Breast epithelium (tissue), 4 donors: Measurements from ENCODE around the gene SOCS7. TPM values are rescaled to one million over a fixed set of nuclear protein-coding genes. Genes with fewer than 3 reads are reported as not detected.

ENCODE experiments used
- DNase-seq, 2 donors: peaks; one replicate each; pipeline ENCODE4 v3.0.0-alpha.2; 2019; ENCODE audit warnings: low spot score in 2 of 2
- H3K27ac ChIP-seq, 2 donors: fragments of 200-600 bp; sonication (generic) in 1 of 2; one replicate each; pipeline ENCODE4 v1.5.1; 2016 to 2019; ENCODE audit warnings: mild to moderate bottlenecking in 1 of 2
- H3K27me3 ChIP-seq, 2 donors: fragments of 200-600 bp; sonication (generic) in 1 of 2; one replicate each; pipeline versions ENCODE4 v1.5.1 to v1.6.0; 2017 to 2019; ENCODE audit warnings: control low read depth in 1 of 2, mild to moderate bottlenecking in 1 of 2
- H3K36me3 ChIP-seq: fragments of 200-600 bp; one replicate; pipeline ENCODE4 v1.5.1; 2019
- H3K4me1 ChIP-seq, 2 donors: fragments of 200-600 bp; sonication (generic); one replicate each; pipeline ENCODE4 v1.5.1; 2016 to 2019; ENCODE audit warnings: control low read depth in 1 of 2
- H3K4me3 ChIP-seq, 3 donors: fragments of 200-600 bp; sonication (generic); 1 replicate in 2 of 3; 2 replicates in 1 of 3; pipeline ENCODE4 v1.5.1; 2016 to 2019; ENCODE audit warnings: mild to moderate bottlenecking in 3 of 3, moderate library complexity in 2 of 3
- H3K9me3 ChIP-seq, 2 donors: fragments of 200-600 bp; sonication (generic) in 1 of 2; one replicate each; pipeline ENCODE4 v1.5.1; 2016 to 2019; ENCODE audit warnings: control low read depth in 1 of 2
- POLR2A ChIP-seq: fragments of 450-650 bp; IDR thresholded peaks from one replicate; pipeline ENCODE4 v1.6.1; 2016; ENCODE audit warnings: antibody characterized with exemption, mild to moderate bottlenecking, moderate library complexity
- POLR2AphosphoS5 ChIP-seq, 3 donors: sonication (generic); formaldehyde crosslinking; IDR thresholded peaks; one replicate each; pipeline ENCODE4 v1.6.1; 2017; ENCODE audit warnings: antibody characterized with exemption in 3 of 3
- intact Hi-C: fragments of 100-400 bp; cut with DNase I; formaldehyde crosslinking; loops from one replicate; pipeline ENCODE4 v1.15.1; 2023; ENCODE audit warnings: low total_unique reads
- total RNA-seq, 3 donors: library from RNA; depleted of rRNA; stranded (reverse); fragments of >200 nt; gene quantifications; one replicate each; pipeline ENCODE4 v1.1.0, GENCODE V29; 2016
- TF ChIP-seq, protein P1 (sequence below), 3 donors: fragments of 450-650 bp; IDR thresholded peaks; one replicate each; pipeline ENCODE4 v1.5.1; 2016 to 2017; ENCODE audit warnings: antibody characterized with exemption in 3 of 3, mild to moderate bottlenecking in 3 of 3, moderate library complexity in 3 of 3

SOCS7 gene
- total RNA-seq, 3 donors from 2014 or later, result 9.9 to 24.0 (median 14.7) TPM

- H3K4me3 ChIP-seq, result peak overlapping the region in 2 of 3 donors; percentile 4 to 54
- no peaks in the 10 kb centered on the region for H3K36me3 ChIP-seq
- TF ChIP-seq POLR2AphosphoS5 (IDR thresholded peaks at IDR 0.05), result peak in 1 of 3 donors; percentile 56
- TF ChIP-seq, protein P1, sequence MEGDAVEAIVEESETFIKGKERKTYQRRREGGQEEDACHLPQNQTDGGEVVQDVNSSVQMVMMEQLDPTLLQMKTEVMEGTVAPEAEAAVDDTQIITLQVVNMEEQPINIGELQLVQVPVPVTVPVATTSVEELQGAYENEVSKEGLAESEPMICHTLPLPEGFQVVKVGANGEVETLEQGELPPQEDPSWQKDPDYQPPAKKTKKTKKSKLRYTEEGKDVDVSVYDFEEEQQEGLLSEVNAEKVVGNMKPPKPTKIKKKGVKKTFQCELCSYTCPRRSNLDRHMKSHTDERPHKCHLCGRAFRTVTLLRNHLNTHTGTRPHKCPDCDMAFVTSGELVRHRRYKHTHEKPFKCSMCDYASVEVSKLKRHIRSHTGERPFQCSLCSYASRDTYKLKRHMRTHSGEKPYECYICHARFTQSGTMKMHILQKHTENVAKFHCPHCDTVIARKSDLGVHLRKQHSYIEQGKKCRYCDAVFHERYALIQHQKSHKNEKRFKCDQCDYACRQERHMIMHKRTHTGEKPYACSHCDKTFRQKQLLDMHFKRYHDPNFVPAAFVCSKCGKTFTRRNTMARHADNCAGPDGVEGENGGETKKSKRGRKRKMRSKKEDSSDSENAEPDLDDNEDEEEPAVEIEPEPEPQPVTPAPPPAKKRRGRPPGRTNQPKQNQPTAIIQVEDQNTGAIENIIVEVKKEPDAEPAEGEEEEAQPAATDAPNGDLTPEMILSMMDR (IDR thresholded peaks at IDR 0.05), result no peak
- H3K27ac ChIP-seq, result peak overlapping the region; percentile 60 to 88
- H3K4me1 ChIP-seq, result peaks cover 4 to 10% of the 10 kb centered on the region in 2 donors
- no peaks in the 10 kb centered on the region for H3K27me3 ChIP-seq
- no peaks in the 10 kb centered on the region for H3K9me3 ChIP-seq
- peak in 1 of 2 donors; percentile 69 for DNase-seq
- intact Hi-C loops, result no loop called here
Observed at GRCh38 chr17:38451030-38451839, 99.6 kb downstream of the SOCS7 start.

GRCh38 chr17:38451840-38452529, 100.3 kb downstream of the SOCS7 start:
- Histone ChIP-seq H3K4me1 (peaks cover 4 to 10% of the 10 kb centered on the region in 2 donors), H3K27ac (peak overlapping the region; percentile 60 to 88), H3K4me3 (peak overlapping the region in 2 of 3 donors; percentile 4 to 54), H3K9me3 (no peaks in the 10 kb centered on the region), H3K36me3 (no peaks in the 10 kb centered on the region), H3K27me3 (no peaks in the 10 kb centered on the region)
- TF ChIP-seq, protein P1 (IDR thresholded peaks at IDR 0.05), result no peak
- TF ChIP-seq POLR2A, result no peak
- no peak for TF ChIP-seq POLR2AphosphoS5 (IDR thresholded peaks at IDR 0.05)
- intact Hi-C loops, result no loop called here
- peak in 1 of 2 donors; percentile 37 for DNase-seq

DNA sequence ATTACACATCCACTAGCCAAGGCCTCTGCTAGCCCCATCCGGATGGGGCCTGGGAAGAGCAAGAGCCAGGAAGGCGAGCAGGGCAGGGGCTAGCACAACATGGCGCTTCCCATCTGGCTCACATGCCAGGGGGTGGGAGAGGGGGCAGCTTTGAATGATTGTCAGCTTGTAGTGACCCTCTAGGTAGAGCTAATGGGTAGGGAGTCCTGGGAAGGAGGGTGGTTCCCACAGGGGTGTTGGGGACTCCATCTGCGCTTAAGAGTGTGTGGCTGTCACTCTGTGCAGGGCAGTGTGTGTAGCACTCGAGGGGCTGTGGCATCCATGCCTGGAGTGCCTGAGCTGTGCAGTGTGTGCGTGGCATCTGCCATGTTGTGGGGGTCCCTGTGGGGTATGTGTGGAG, 101.1 kb downstream of the SOCS7 start:
- Histone ChIP-seq H3K9me3 (no peaks in the 10 kb centered on the region), H3K27ac (peak overlapping the region; percentile 60 to 88), H3K4me1 (peaks cover 4 to 10% of the 10 kb centered on the region in 2 donors), H3K27me3 (no peaks in the 10 kb centered on the region), H3K4me3 (peak overlapping the region in 1 of 3 donors; percentile 74), H3K36me3 (no peaks in the 10 kb centered on the region)
- no peak for TF ChIP-seq POLR2AphosphoS5 (IDR thresholded peaks at IDR 0.05)
- TF ChIP-seq POLR2A, result no peak
- TF ChIP-seq, protein P1 (IDR thresholded peaks at IDR 0.05), result no peak
- no peak for DNase-seq
- intact Hi-C loops, result no loop called here

GRCh38 chr17:38453951-38454421, 102.3 kb downstream of the SOCS7 start:
- Histone ChIP-seq H3K9me3 (no peaks in the 10 kb centered on the region), H3K4me3 (peak overlapping the region; percentile 29 to 74 (median 50)), H3K36me3 (no peaks in the 10 kb centered on the region), H3K27ac (peak overlapping the region; percentile 77 to 88), H3K27me3 (no peaks in the 10 kb centered on the region), H3K4me1 (peaks cover 4 to 10% of the 10 kb centered on the region in 2 donors)
- intact Hi-C loops, result no loop called here
- DNase-seq, result peak in 1 of 2 donors; percentile 44
- TF ChIP-seq POLR2A, result no peak

DNA sequence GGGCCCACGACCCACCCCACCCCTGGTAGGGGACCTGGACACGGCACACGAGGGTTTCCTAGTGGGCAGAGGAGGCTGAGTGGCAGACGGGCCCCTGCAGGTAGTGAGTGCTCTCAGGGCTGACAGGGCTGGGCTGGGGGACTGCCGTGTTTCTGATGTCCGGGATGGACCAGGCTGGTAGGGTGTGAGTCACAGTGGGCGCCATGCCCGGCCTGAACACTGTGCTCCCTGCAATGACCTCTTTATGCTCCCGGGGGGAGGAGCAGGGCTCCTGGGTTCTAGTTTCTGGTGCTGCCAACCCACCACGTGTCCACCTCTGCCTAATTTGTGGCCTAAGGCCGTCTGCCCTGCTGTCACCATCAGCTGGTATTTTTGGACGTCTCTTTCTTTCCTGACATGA, 102.9 kb downstream of the SOCS7 start:
- peak overlapping the region; percentile 29 to 74 (median 50) for H3K4me3 ChIP-seq
- TF ChIP-seq POLR2AphosphoS5 (IDR thresholded peaks at IDR 0.05) (peak in 2 of 3 donors; percentile 29 to 32), POLR2A (no peak)
- intact Hi-C loops, result no loop called here
- H3K27ac ChIP-seq, result peak overlapping the region; percentile 77 to 88
- no peaks in the 10 kb centered on the region for H3K36me3 ChIP-seq
- H3K27me3 ChIP-seq, result no peaks in the 10 kb centered on the region
- no peaks in the 10 kb centered on the region for H3K9me3 ChIP-seq
- H3K4me1 ChIP-seq, result peaks cover 4 to 10% of the 10 kb centered on the region in 2 donors
- peak; percentile 81 to 93 for DNase-seq

Other genes starting within 250 kb of the SOCS7 start
- not detected for gene TBC1D3E, start 223.9 kb upstream of the SOCS7 start, total RNA-seq
- gene TBC1D3, start 159.3 kb upstream of the SOCS7 start, total RNA-seq, result not detected
- 10 to 100 TPM; 27.9 to 42.9 (median 36.8) TPM for gene MRPL45, start 54.7 kb upstream of the SOCS7 start, total RNA-seq
- under 1 TPM; under 0.01 TPM for gene GPR179, start 7.9 kb upstream of the SOCS7 start, total RNA-seq
- 10 to 100 TPM; 13.8 to 25.2 (median 21.1) TPM for gene ARHGAP23, start 76.6 kb downstream of the SOCS7 start, total RNA-seq